Transverse colon (tissue), 4 donors: ENCODE measurements around the gene CHCT1. TPM values are rescaled to one million over a fixed set of nuclear protein-coding genes. Genes with fewer than 3 reads are reported as not detected.

Source experiments
- DNase-seq: peaks from one replicate; pipeline ENCODE4 v3.0.0-alpha.2; 2019
- H3K27ac ChIP-seq, 4 donors: fragments of 200-600 bp; sonication (generic); 2 replicates each; pipeline ENCODE4 v1.5.1; 2016 to 2018; ENCODE audit warnings: inconsistent platforms in 4 of 4
- H3K27me3 ChIP-seq: fragments of 200-600 bp; sonication (generic); 2 replicates; pipeline ENCODE4 v1.5.1; 2017; ENCODE audit warnings: inconsistent platforms
- H3K36me3 ChIP-seq, 4 donors: fragments of 200-600 bp; sonication (generic); 2 replicates each; pipeline ENCODE4 v1.5.1; 2017 to 2019; ENCODE audit warnings: inconsistent platforms in 4 of 4
- H3K4me1 ChIP-seq, 4 donors: fragments of 200-600 bp; sonication (generic); 2 replicates each; pipeline ENCODE4 v1.5.1; 2017 to 2020; ENCODE audit warnings: inconsistent platforms in 4 of 4
- H3K4me3 ChIP-seq, 4 donors: fragments of 200-600 bp; sonication (generic); 1 replicate in 1 of 4; 2 replicates in 3 of 4; pipeline versions ENCODE4 v1.5.1 to v1.6.1; 2017 to 2019; ENCODE audit warnings: inconsistent platforms in 4 of 4
- H3K9me3 ChIP-seq, 2 donors: fragments of 200-600 bp; sonication (generic); 2 replicates each; pipeline ENCODE4 v1.5.1; 2017 to 2019; ENCODE audit warnings: inconsistent platforms in 2 of 2
- CTCF ChIP-seq, 5 experiments: fragments of 200-600 bp in 3 of 5; fragments of 450-650 bp in 2 of 5; sonication (generic) in 3 of 5; IDR thresholded peaks; 1 replicate in 2 of 5; 2 replicates in 3 of 5; pipeline ENCODE4 v1.5.1; 2016 to 2017; ENCODE audit warnings: antibody characterized with exemption in 5 of 5, inconsistent platforms in 3 of 5, mild to moderate bottlenecking in 2 of 5, moderate library complexity in 1 of 5
- EP300 ChIP-seq: sonication (generic); formaldehyde crosslinking; IDR thresholded peaks from one replicate; pipeline ENCODE4 v1.6.1; 2017; ENCODE audit warnings: antibody characterized with exemption, low read depth
- POLR2A ChIP-seq: fragments of 450-650 bp; IDR thresholded peaks from one replicate; pipeline ENCODE4 v1.6.1; 2016; ENCODE audit warnings: antibody characterized with exemption, mild to moderate bottlenecking, moderate library complexity
- POLR2AphosphoS5 ChIP-seq, 3 donors: sonication (generic); formaldehyde crosslinking; IDR thresholded peaks; one replicate each; pipeline ENCODE4 v1.6.1; 2016; ENCODE audit warnings: antibody characterized with exemption in 3 of 3
- WGBS, 2 donors: methylation state at CpG; one replicate each; pipeline ENCODE4 v1.1.5; 2018; ENCODE audit warnings: low coverage in 1 of 2; 5-methylcytosine and 5-hydroxymethylcytosine counted together
- in situ Hi-C, 4 donors: fragments of 200-750 bp; cut with MboI; loops; one replicate each; pipeline versions ENCODE4 v1.15.0 to v1.15.1; 2017; ENCODE audit warnings: low sequenced_read_pairs in 3 of 4, low pct_ligation_motif_present in 1 of 4, low pct_unique_long_range_greater_than_20kb in 1 of 4
- intact Hi-C: fragments of 100-400 bp; cut with DNase I; formaldehyde crosslinking; loops from one replicate; pipeline ENCODE4 v1.15.1; 2023; ENCODE audit warnings: low total_unique reads
- total RNA-seq, 4 donors: library from RNA; depleted of rRNA; stranded (reverse); fragments of >200 nt; gene quantifications; one replicate each; pipeline ENCODE4 v1.1.0, GENCODE V29; 2016

CHCT1 gene
- total RNA-seq, 4 donors from 2014 or later: not detected

- no peak overlapping the region for H3K4me3 ChIP-seq
- no peak overlapping the region for H3K27ac ChIP-seq
- WGBS, 2 donors: 77 to 78% methylated on average over 10 to 28 of the region's 28 CpGs
Observed at GRCh38 chr17:60435244-60436167, 13.2 kb downstream of the CHCT1 start.

GRCh38 chr17:60436676-60437075, 14.4 kb downstream of the CHCT1 start:
- peaks cover 0 to 3% of the 10 kb centered on the region in 2 donors for H3K9me3 ChIP-seq
- in situ Hi-C loops: loop anchor here in 3 of 4 donors (25.0 kb wide), 2 partner anchors 201 to 299 kb away; partner anchors contain the start of gene CA4 (in 2 of the 3)
- TF ChIP-seq POLR2A: no peak
- WGBS, 2 donors: 70 to 74% methylated on average over 4 to 5 of the region's 5 CpGs
- H3K36me3 ChIP-seq: no peaks in the 10 kb centered on the region
- DNase-seq: no peak
- intact Hi-C loops: loop anchor here (10.0 kb wide), 1 partner anchor 292 kb away; the partner anchor contains the start of gene CA4
- H3K4me3 ChIP-seq: no peak overlapping the region
- no peaks in the 10 kb centered on the region for H3K4me1 ChIP-seq
- no peaks in the 10 kb centered on the region for H3K27me3 ChIP-seq
- H3K27ac ChIP-seq: no peak overlapping the region

More at GRCh38 chr17:60435244-60436167, 13.2 kb downstream of the CHCT1 start:
- Histone ChIP-seq H3K27me3 (no peaks in the 10 kb centered on the region), H3K4me1 (no peaks in the 10 kb centered on the region), H3K36me3 (no peaks in the 10 kb centered on the region), H3K9me3 (peaks cover 0 to 3% of the 10 kb centered on the region in 2 donors)
- TF ChIP-seq POLR2A: no peak
- TF ChIP-seq POLR2AphosphoS5 (IDR thresholded peaks at IDR 0.05): peak in 2 of 3 donors; percentile 48 to 55
- peak; percentile 85 to 95 (median 91) for TF ChIP-seq CTCF (IDR thresholded peaks at IDR 0.05)
- in situ Hi-C loops (loop anchor here in 3 of 4 donors (25.0 kb wide), 2 partner anchors 202 to 298 kb away; partner anchors contain the start of gene CA4 (in 2 of the 3)), intact Hi-C loops (loop anchor here (10.0 kb wide), 1 partner anchor 291 kb away; the partner anchor contains the start of gene CA4)
- peak; percentile 67 for DNase-seq

- H3K4me3 ChIP-seq: no peak overlapping the region
- intact Hi-C loops (loop anchor here (10.0 kb wide), 1 partner anchor 295 kb away; the partner anchor contains the start of gene CA4), in situ Hi-C loops (loop anchor here in 3 of 4 donors (25.0 kb wide), 2 partner anchors 198 to 302 kb away; partner anchors contain the start of gene CA4 (in 2 of the 3))
- H3K9me3 ChIP-seq: no peaks in the 10 kb centered on the region
- no peaks in the 10 kb centered on the region for H3K27me3 ChIP-seq
- no peaks in the 10 kb centered on the region for H3K36me3 ChIP-seq
- H3K27ac ChIP-seq: no peak overlapping the region
- TF ChIP-seq POLR2A: no peak
- TF ChIP-seq CTCF (IDR thresholded peaks at IDR 0.05): no peak
- TF ChIP-seq EP300: no peak
- TF ChIP-seq POLR2AphosphoS5 (IDR thresholded peaks at IDR 0.05): no peak
- no peak for DNase-seq
- WGBS, 2 donors: 33 to 40% methylated on average over 1 to 2 of the region's 2 CpGs
- H3K4me1 ChIP-seq: no peaks in the 10 kb centered on the region
Observed at GRCh38 chr17:60439501-60439900, 17.2 kb downstream of the CHCT1 start.

- no peak for DNase-seq
- H3K9me3 ChIP-seq: no peaks in the 10 kb centered on the region
- no peaks in the 10 kb centered on the region for H3K27me3 ChIP-seq
- in situ Hi-C loops (loop anchor here in 3 of 4 donors (25.0 kb wide), 2 partner anchors 195 to 305 kb away; partner anchors contain the start of gene CA4 (in 2 of the 3)), intact Hi-C loops (no loop called here)
- H3K4me3 ChIP-seq: no peak overlapping the region
- H3K36me3 ChIP-seq: peaks cover 0 to 10% (median 4%) of the 10 kb centered on the region in 4 donors
- H3K4me1 ChIP-seq: no peaks in the 10 kb centered on the region
- peak in 1 of 3 donors; percentile 8 for TF ChIP-seq POLR2AphosphoS5 (IDR thresholded peaks at IDR 0.05)
- no peak for TF ChIP-seq POLR2A
- no peak overlapping the region for H3K27ac ChIP-seq
- WGBS, 2 donors: 64 to 69% methylated on average over 5 to 6 of the region's 6 CpGs
Observed at GRCh38 chr17:60442271-60443173, 20.2 kb downstream of the CHCT1 start.
